HepG2 (cell line): ENCODE data around the gene CDX1. TPM values are rescaled to one million over a fixed set of nuclear protein-coding genes. Genes with fewer than 3 reads are reported as not detected.
A peak's percentile ranks its signal among the peaks of the same experiment; 100 is the strongest.

Source experiments
- ATF2 ChIP-seq: sonication (generic); formaldehyde crosslinking; IDR thresholded peaks from 2 replicates; pipeline ENCODE4 v1.4.0; 2020; ENCODE audit warnings: missing genetic modification reagents
- BCLAF1 ChIP-seq: fragments of 450-650 bp; IDR thresholded peaks from 2 replicates; pipeline ENCODE4 v1.6.1; 2017; ENCODE audit warnings: mild to moderate bottlenecking
- FOXJ3 ChIP-seq: sonication (generic); formaldehyde crosslinking; IDR thresholded peaks from 2 replicates; pipeline ENCODE4 v1.4.0; 2020; ENCODE audit warnings: missing genetic modification reagents, mild to moderate bottlenecking, borderline replicate concordance
- GPN1 ChIP-seq: sonication (generic); formaldehyde crosslinking; IDR thresholded peaks from 2 replicates; pipeline ENCODE4 v1.5.1; 2020; ENCODE audit warnings: missing genetic modification reagents, borderline replicate concordance
- HOXA3 ChIP-seq: sonication (generic); formaldehyde crosslinking; IDR thresholded peaks from 2 replicates; pipeline ENCODE4 v1.5.0; 2020; ENCODE audit warnings: missing genetic modification reagents
- IKZF5 ChIP-seq: IDR thresholded peaks from 2 replicates; pipeline ENCODE4 v1.6.1; 2018; ENCODE audit warnings: missing genetic modification reagents, mild to moderate bottlenecking, missing compliant biosample characterization
- IRX3 ChIP-seq: sonication (generic); formaldehyde crosslinking; IDR thresholded peaks from 2 replicates; pipeline ENCODE4 v1.8.1; 2023; ENCODE audit warnings: mild to moderate bottlenecking, low read depth, missing genetic modification reagents, borderline replicate concordance
- KDM5A ChIP-seq: fragments of 200-600 bp; sonication (generic); IDR thresholded peaks from 2 replicates; pipeline ENCODE4 v1.7.0; 2018; ENCODE audit warnings: antibody characterized with exemption, mild to moderate bottlenecking, low read length, borderline replicate concordance
- LBX2 ChIP-seq: sonication (generic); formaldehyde crosslinking; IDR thresholded peaks from 2 replicates; pipeline ENCODE4 v1.5.0; 2020; ENCODE audit warnings: missing genetic modification reagents, mild to moderate bottlenecking, borderline replicate concordance
- PLRG1 ChIP-seq: fragments of 450-650 bp; conservative IDR thresholded peaks from 2 replicates; pipeline ENCODE4 v1.6.1; 2016
- SCMH1 ChIP-seq: sonication (generic); formaldehyde crosslinking; IDR thresholded peaks from 2 replicates; pipeline ENCODE4 v1.9.0; 2021; ENCODE audit warnings: missing genetic modification reagents, mild to moderate bottlenecking, borderline replicate concordance
- TARDBP ChIP-seq: sonication (generic); formaldehyde crosslinking; IDR thresholded peaks from 2 replicates; pipeline ENCODE4 v1.8.0; 2022; ENCODE audit warnings: mild to moderate bottlenecking, missing genetic modification reagents
- THRA ChIP-seq: sonication (generic); formaldehyde crosslinking; IDR thresholded peaks from 2 replicates; pipeline ENCODE4 v1.4.0; 2020; ENCODE audit warnings: missing genetic modification reagents, borderline replicate concordance
- ZBTB49 ChIP-seq: sonication (generic); formaldehyde crosslinking; IDR thresholded peaks from 2 replicates; pipeline ENCODE4 v1.4.0; 2020; ENCODE audit warnings: missing genetic modification reagents, borderline replicate concordance
- ZKSCAN8 ChIP-seq: IDR thresholded peaks from 2 replicates; pipeline ENCODE4 v1.6.1; 2016; ENCODE audit warnings: borderline replicate concordance, missing genetic modification reagents, missing compliant biosample characterization
- ZNF143 ChIP-seq: sonication (generic); formaldehyde crosslinking; IDR thresholded peaks from 2 replicates; pipeline ENCODE4 v1.4.0; 2020; ENCODE audit warnings: missing genetic modification reagents
- ZNF496 ChIP-seq: sonication (generic); formaldehyde crosslinking; IDR thresholded peaks from 2 replicates; pipeline ENCODE4 v1.8.1; 2023; ENCODE audit warnings: mild to moderate bottlenecking, moderate library complexity, missing genetic modification reagents; ENCODE audit not compliant: insufficient replicate concordance
- ZNF543 ChIP-seq: sonication (generic); formaldehyde crosslinking; IDR thresholded peaks from 2 replicates; pipeline ENCODE4 v1.4.0; 2020; ENCODE audit warnings: mild to moderate bottlenecking, missing genetic modification reagents
- ZNF564 ChIP-seq: sonication (generic); formaldehyde crosslinking; IDR thresholded peaks from 2 replicates; pipeline ENCODE4 v1.8.1; 2023; ENCODE audit warnings: mild to moderate bottlenecking, missing genetic modification reagents
- ZNF598 ChIP-seq: sonication (generic); formaldehyde crosslinking; IDR thresholded peaks from 2 replicates; pipeline ENCODE4 v1.5.1; 2020; ENCODE audit warnings: mild to moderate bottlenecking, missing genetic modification reagents, borderline replicate concordance
- ZNF652 ChIP-seq: IDR thresholded peaks from 2 replicates; pipeline ENCODE4 v1.6.1; 2016; ENCODE audit warnings: low read depth, borderline replicate concordance
- polyA plus RNA-seq, 8 experiments: library from polyadenylated mRNA; depleted of rRNA in 3 of 8; stranded (reverse) in 7 of 8; unstranded in 1 of 8; fragments of >200 nt; fragmentation: Illumina TruSeq in 4 of 8; extraction: Trizol in 4 of 8; gene quantifications; 2 replicates each; pipeline versions ENCODE4 v1.2.1 to v1.2.3, GENCODE V29; 2011 to 2016; ENCODE audit warnings: low read depth in 4 of 8, missing spikeins in 1 of 8, mixed read lengths in 1 of 8; ENCODE audit not compliant: insufficient read depth in 1 of 8
- total RNA-seq, 5 experiments: library from RNA; depleted of rRNA; stranded (reverse); fragments of >200 nt; fragmentation: Illumina TruSeq; extraction: Trizol; gene quantifications; 2 replicates each; pipeline ENCODE4 v1.2.3, GENCODE V29; 2016; ENCODE audit warnings: low read depth in 1 of 5

The CDX1 gene
- total and polyA plus RNA-seq, 2 of the 13 experiments (the other 11 are each of a cell fraction or from before 2014, with no cell fraction given): not detected

- TF ChIP-seq ZNF652 (no peak; the same call in 1 of the 2 replicates), ZNF143 (CRISPR knock-in tag) (no peak), LBX2 (CRISPR knock-in tag) (no peak), ZNF564 (CRISPR knock-in tag) (no peak), ZBTB49 (CRISPR knock-in tag) (no peak), ATF2 (CRISPR knock-in tag) (0 out of 2 replicates have a peak, but pooled peaks have one; percentile 17), IRX3 (no peak), THRA (CRISPR knock-in tag) (peak; percentile 20; the same call in 1 of the 2 replicates), ZNF598 (CRISPR knock-in tag) (no peak), ZKSCAN8 (0 out of 2 replicates have a peak, but pooled peaks have one; percentile 33), IKZF5 (peak; percentile 84), ZNF496 (CRISPR knock-in tag) (no peak), PLRG1 (no peak), GPN1 (CRISPR knock-in tag) (no peak), HOXA3 (peak; percentile 78), SCMH1 (no peak), TARDBP (peak; percentile 60; the same call in 1 of the 2 replicates), BCLAF1 (no peak), KDM5A (no peak), FOXJ3 (CRISPR knock-in tag) (0 out of 2 replicates have a peak, but pooled peaks have one; percentile 28), ZNF543 (CRISPR knock-in tag) (no peak)
Measured at GRCh38 chr5:150142959-150143349, 23.6 kb upstream of the CDX1 start (continued).
